Activated CD4-positive, alpha-beta T cell treated with anti-CD3 and anti-CD28 coated beads, Interleukin-2, Interleukin-6, amounts not matched to agents 100 ng/mL and 50 ng/mL, durations not matched to agents 16 hours and 8 hours (primary cell): ENCODE results near the gene MAP3K15.

Source experiments
- DNase-seq: peaks from one replicate; pipeline ENCODE4 v3.0.0-alpha.2; 2020

MAP3K15 gene

GRCh38 chrX:19334945-19335626 lies 180.2 kb downstream of the MAP3K15 start:
- DNase-seq: peak; percentile 71

GRCh38 chrX:19332983-19333382 lies 182.3 kb downstream of the MAP3K15 start:
- no peak for DNase-seq

GRCh38 chrX:19331831-19332230 lies 183.5 kb downstream of the MAP3K15 start:
- DNase-seq: no peak

GRCh38 chrX:19326567-19326966 lies 188.7 kb downstream of the MAP3K15 start:
- DNase-seq: no peak
